Hippocampal formation (tissue), 2 donors: ENCODE results near the gene GLTP.
"Not testable (repeated sequence)": the region's sequence is repeated elsewhere in the genome, so short reads cannot be mapped to it uniquely, and the experiment has no call there.

Experiments
- DNase-seq, 2 donors: peaks; one replicate each; lab custom pipeline; 2025; lab: John Stamatoyannopoulos, UW

The GLTP gene

GRCh38 chr12:109880043-109880931, at the start of gene GLTP:
TSS of gene GLTP (minus strand) at chr12:109880541. CDS start at chr12:109880374, 167 bp downstream.
- DNase-seq = peak; percentile 71 to 74

GRCh38 chr12:109929326-109929725, 49.0 kb upstream of the GLTP start:
- not testable (repeated sequence) for DNase-seq

DNA sequence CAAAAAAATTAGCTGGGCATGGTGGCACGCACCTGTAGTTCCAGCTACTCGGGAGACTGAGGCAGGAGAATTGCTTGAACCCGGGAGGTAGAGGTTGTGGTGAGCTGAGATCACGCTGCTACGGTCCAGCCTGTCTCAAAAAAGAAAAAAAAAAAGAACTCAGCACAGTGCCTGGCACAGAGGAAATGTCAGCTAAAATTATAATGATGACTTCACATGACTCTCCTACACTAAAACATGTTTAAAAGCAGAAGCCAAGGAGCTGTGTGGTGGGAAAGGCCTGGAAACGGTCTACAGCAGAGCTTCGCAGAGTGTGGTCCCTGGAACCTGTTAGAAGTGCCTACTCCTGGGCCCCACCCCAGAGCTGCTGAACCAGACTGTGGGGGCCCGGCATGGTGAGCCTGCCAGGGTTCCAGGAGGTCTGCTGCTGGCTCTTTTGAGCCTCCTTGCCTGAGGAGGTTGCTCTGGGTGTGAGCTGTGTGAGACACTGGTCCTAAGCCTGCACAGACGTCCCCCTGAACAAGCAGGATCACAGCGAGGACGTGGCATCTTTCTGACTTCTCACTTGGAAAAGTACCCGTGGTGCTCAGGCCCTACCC, 47.8 kb upstream of the GLTP start:
- no peak for DNase-seq

DNA sequence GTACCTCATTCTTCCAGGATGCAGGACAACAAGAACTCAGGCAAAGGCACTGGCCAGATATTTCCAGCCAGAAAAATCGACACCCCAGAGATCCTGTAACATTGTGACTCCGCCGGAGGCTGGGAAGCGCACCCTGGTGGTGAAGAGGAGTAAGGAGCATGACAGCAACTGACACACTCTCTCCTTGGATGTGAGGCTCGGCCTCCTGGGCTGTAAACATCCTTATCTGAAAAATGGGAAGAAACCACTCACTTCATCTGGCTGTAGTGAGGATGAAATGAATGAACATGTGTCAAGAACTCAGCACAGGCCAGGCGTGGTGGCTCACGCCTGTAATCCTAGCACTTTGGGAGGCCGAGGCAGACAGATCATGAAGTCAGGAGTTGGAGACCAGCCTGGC, 47.3 kb upstream of the GLTP start:
- DNase-seq = no peak

DNA sequence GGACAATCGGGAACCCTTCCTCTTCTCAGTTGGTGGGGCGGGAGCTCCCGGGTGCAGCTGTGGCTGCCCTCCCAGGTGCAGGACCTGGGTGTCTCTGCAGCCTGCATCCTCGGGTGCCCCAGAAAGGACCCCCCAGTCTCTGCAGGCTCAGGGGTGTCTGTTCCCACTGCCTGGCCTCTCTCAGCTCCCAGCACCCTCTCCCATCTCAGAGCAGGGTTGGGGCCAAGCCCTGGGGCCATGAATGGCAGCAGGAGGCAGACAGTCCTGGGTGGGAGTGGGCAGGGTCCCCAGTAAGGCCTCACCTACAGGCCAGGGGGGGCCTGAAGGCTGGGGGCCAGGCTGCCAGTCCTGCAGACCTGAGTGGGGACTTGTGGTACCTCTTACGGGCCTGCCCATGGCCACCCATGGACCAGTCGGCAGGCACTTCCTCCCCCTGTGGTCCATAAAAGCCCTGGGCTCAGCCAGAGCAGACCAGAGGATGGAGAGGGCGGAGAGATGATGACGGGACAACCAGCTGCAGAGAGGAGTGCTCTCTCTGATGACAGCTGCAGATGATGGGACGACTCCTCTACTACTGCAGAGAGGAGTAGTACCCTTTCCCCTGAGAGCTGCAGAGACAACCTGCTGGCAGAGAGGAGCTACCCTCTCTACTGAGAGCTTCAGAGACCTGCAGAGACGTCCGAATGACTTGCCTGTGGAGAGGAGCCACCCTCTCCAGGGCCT, 46.3 kb upstream of the GLTP start:
- DNase-seq = no peak

DNA sequence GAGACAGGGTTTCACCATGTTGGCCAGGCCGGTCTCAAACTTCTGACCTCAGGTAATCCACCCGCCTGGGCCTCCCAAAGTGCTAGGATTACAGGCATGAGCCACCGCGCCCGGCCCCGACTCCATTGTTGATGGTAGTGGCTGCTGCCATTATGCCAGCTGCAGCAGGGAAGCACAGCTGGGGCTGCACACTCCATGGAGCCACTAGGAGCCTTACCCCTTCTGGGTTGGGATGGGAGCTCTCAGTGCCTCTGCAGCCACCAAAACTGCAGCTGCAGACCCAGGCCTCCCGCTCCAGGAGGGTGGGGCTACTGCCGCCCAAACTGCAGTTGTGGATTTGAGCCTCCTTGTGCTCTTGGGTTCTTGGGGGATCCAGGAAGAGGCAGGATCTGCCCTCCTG, 45.7 kb upstream of the GLTP start:
- DNase-seq = no peak

- DNase-seq = no peak
Measured at GRCh38 chr12:109925185-109925840, 45.0 kb upstream of the GLTP start.

DNA sequence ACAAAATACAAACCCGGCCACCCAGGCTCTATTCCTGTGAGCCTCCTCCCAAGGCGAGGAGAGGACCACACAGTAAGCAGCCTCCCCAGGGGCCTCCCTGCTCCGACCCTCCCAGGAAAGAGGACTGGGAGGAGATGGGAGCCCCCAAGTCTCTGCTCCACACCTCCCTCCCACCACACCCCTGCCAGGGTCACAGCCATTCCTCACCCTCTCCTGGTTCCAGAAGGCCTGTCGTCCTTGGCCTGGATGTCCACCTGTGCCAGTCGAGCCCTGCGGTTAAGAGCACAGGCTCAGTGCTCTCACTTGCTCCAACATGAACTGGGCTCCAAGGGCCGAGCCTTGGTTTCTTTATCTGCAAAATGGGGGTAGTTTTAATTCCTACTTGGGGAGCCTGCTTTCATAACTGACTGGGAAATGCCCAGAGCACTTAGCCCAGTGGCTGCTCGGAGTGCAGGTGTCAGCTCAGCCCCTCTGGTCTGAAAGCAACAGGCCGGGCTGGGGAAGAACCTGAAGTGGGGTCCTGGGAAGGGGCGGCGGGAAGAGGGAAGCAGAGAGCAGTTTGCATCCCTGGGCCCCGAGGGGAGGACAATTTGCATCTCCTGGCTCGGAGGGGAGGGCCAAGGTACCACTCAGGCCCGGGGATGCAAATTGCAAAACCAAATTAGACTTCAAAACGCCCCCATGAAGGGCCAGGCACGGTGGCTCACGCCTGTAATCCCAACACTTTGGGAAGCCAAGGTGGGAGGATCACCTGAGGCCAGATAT, 43.3 kb upstream of the GLTP start:
- no peak for DNase-seq

DNA sequence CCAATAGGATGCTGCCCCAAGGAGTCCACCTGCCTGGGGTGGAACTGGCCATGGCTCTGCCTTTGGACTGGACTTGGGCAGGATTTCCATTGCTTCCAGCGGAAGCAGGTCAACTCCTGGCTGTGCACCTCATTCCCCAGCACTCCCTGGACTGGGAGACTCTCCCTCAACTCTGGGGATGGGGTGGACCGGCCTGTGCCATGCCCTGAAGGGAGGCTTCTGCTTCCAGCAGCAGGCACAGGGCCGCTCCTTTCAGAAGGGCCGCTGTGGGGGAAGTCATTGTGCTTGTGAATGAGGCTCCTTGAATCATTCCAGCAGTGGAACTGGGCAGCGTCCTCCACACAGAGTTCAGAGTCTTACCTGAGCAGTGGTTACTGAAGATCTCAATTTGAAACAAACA, 42.7 kb upstream of the GLTP start:
- DNase-seq = no peak

- DNase-seq = no peak
Measured at GRCh38 chr12:109921982-109922381, 41.6 kb upstream of the GLTP start.

DNA sequence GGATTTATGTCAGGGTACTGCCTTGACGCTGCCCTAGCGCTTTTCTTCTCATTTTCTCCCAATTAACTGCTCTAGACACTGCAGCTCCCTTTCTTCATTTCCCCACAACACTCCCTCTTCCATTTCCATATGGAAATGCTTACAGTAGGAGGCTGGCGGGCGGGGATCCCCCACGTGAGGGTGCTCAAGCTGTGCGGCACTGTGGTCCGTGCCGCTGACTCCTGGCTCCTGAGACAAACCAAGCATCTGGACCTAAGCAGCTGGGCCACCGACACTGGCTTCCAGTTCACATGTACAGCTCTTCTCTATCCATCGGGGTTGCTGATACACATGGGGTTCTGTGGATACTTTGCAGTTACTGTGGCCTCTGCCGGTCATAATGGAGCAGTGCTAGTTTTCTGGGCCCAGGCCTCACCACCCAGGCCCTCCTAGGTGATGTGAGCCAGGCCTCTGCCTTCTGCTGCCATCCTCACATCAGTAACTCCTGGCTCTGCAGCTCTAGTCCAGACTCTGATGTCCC, 40.0 kb upstream of the GLTP start:
- DNase-seq = no peak

GRCh38 chr12:109919456-109919855, 39.1 kb upstream of the GLTP start:
- DNase-seq = no peak

DNA sequence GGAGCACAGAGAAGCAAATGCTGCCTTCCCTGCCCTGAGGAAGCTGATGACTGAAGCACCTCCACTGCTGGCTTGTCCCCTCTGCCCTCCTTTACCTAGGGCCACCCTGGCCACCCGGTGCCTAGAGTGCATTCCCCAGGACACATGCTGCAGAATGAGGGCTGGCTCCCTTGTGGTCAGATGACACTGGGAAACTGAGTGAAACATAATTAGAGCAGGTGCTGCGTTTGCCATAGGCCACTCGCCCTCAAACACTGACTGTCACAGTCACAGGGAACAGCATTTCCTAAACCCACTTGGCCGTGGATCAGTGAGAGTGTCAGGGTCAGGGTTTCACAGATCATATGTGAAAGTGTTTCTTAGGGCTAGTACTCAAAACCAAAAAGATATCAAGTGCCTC, 35.7 kb upstream of the GLTP start:
- no peak for DNase-seq

DNA sequence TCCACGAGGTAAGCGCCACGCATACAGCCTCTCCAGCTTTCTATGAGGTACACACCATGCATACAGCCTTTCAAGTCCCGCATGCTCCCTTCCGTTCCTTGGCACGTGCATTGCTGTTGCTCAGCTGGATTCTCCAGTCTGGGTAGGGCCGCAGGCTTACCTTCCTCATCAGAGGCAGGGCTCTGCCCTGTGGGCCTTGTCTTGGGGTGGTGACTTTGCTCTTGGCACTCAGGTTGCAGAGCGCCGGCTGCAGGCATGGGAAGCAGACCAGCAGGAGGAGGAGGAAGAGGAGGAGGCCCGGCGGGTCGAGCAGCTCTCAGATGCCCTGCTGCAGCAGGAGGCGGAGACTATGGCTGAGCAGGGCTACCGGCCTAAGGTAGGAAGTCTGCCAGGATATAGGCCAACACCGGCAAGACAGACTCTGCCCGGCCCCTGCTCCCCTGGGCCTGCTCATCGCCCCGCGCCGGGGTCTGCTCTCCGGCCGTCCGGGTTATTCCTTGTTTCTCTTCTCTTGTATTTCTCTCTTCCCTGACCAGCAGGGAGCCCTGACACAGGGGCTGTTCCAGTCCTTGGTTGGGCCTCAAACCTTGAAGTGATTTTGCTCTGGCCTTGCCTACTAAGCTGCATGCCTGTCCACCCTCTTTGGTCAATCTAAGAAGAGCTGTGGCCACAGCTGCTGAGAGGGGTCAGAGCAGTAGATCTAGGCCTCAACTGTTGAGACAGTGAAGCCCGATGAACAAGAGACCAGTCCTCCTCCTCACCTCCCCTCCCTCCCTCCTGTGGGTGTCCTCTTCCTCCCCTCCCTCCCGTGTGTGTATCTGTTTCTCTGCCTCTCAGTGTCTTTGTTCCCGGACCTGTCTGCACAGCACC, 35.1 kb upstream of the GLTP start:
- no peak for DNase-seq

DNA sequence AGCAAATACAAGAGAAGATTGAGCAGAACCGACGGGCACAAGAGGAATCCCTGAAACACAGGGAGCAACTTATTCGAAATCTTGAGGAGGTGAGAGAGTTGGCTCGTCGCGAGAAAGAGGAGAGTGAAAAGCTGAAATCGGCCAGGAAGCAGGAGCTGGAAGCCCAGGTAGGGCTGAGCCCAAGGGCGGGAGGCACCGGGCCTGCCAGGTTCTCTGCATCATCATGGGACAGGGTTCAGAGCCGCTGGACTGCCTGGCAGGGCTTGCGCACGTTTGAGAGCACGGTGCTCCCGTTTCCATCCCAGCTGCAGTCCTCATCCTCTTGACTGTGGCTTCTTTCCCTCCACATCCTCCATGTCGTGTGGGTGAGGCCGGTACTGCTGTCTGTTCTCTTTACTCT, 34.1 kb upstream of the GLTP start:
- no peak for DNase-seq

- no peak for DNase-seq
Measured at GRCh38 chr12:109912855-109913321, 32.5 kb upstream of the GLTP start.

DNA sequence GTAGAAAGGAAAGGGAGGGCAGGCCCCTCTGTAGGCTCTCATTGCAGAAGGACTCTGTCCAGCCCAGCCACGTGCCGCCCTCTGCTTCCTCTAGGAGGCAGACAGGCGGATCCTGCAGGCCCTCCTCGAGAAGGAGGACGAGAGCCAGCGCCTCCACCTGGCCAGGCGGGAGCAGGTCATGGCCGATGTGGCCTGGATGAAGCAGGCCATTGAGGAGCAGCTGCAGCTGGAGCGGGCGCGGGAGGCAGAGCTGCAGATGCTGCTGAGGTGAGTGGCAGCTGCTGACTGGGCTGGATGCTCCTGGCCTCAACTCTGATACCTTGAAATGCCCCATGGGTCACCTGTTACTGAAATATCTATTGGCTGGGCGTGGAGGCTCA, 30.6 kb upstream of the GLTP start:
- no peak for DNase-seq

DNA sequence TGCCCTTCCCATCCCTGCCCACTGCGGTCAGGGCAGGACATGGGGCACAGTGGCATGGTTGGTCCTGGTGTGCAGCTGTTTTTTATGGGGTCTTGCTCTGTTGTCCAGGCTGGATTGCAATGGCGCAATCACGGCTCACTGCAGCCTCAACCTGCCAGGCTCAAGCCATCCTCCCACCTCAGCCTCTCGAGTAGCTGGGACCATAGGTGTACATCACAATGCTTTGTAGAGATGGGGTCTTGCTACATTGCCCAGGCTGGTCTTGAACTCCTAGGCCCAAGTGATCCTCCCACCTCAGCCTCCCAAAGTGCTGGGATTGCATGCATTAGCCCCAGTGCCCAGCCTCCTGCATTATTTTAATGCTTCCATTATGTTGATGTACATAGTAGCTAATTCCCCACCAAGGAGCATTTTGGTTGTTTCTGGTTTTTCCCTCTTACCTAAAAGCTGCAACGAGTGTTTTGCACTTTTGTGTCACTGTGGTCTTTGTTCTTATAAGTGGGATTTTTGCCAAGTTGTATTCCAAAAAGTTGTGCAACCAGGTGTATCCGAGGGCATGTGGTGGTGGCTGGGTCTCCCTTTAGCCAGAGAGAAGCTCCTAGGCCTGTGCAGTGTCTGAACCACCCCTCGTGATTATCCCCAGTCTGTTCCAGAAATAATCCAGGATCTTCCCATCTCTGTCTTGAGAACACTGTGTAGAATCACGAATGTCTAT, 30.1 kb upstream of the GLTP start:
- no peak for DNase-seq

DNA sequence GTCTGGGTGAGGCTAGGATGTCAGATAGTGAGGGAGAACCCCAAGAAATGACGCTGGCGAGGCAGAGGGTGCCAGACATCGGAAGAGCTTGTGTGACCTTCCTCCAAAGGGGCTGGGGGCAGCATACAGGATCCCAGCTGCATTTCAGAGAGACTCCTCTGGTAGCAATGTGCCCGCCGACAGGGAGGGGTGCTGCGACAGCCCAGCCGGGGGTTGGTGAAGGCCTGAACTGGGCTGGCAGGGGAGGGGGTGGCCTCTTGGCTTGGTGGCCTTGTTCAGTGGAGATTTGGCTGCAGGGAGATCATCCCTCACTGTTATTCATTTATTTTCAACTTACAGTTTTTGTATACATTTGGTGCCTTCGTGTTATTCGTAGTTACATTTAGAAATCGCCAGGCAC, 25.0 kb upstream of the GLTP start:
- no peak for DNase-seq
